ENCODE results near the gene ST3GAL3.

The ST3GAL3 gene

DNA sequence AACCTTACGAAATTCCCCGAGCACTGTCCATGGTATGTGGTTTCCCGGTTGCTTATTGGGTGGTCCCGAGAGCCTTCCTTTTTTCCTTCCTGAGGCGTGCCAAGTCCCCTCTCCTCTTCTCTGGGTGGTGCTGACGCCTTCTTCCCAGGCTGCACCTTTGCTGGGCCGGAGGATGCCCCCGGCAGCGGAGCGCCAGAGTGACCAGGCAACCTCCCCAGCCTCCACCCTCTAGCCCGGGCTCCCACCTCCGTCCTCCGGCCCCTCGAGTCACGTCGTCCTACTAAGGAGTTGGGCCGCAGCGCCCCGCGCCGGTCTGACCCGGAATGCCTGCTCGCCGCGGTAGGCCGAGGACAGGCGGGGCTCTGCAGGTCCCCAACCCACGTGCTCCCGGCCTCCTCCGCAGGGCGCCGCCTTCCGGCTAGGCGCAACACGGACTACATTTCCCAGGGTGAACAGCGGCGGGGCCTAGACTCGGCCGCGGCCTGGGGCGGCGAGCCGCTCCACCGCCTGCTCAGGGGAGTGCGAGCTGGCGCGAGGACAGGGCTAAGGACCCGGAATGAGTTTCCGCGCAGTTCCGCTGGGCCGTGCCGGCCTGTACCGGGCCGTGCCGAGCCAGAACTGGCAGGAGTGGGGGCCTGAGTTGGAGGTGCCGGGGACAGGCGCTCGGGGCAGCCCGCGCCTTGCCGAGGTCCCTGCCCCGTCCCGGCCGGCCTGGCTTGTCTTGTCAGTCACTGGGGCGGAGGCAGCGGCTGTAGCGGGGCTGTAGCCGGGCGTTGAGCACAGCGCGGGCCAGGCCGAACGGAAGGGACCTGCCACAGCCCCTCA, 239.1 kb downstream of the ST3GAL3 start, which contains the start of gene IPO13 (continued):
- TF ChIP-seq EGR2 (tag by site-specific recombination; IDR thresholded peaks at IDR 0.05; ENCODE audit: low read depth) (peak; percentile 92), PATZ1 (tag by site-specific recombination; IDR thresholded peaks at IDR 0.05) (peak; percentile 90), MEIS1 (CRISPR knock-in tag; IDR thresholded peaks at IDR 0.05; ENCODE audit: borderline replicate concordance) (no peak), GLI2 (tag by site-specific recombination; IDR thresholded peaks at IDR 0.05; ENCODE audit: borderline replicate concordance, low read depth) (no peak), ZNF24 (tag by site-specific recombination; IDR thresholded peaks at IDR 0.05) (peak; percentile 89), ZNF514 (tag by site-specific recombination; IDR thresholded peaks at IDR 0.05) (no peak), ZNF426 (tag by site-specific recombination; IDR thresholded peaks at IDR 0.05) (no peak), ZNF433 (tag by site-specific recombination; IDR thresholded peaks at IDR 0.05; ENCODE audit: low read depth) (no peak), KLF8 (tag by site-specific recombination; IDR thresholded peaks at IDR 0.05) (peak; percentile 97), ZSCAN16 (tag by site-specific recombination; IDR thresholded peaks at IDR 0.05) (no peak), ZBTB1 (tag by site-specific recombination; IDR thresholded peaks at IDR 0.05) (no peak), ZNF223 (tag by site-specific recombination; IDR thresholded peaks at IDR 0.05) (no peak), SCRT1 (tag by site-specific recombination; IDR thresholded peaks at IDR 0.05; ENCODE audit: borderline replicate concordance) (no peak), ZFHX2 (tag by site-specific recombination; conservative IDR thresholded peaks at IDR 0.05) (peak; percentile 94), ZNF521 (tag by site-specific recombination; IDR thresholded peaks at IDR 0.05) (no peak), KLF1 (tag by site-specific recombination; IDR thresholded peaks at IDR 0.05) (no peak; the same call in 1 of the 2 replicates), ZNF239 (tag by site-specific recombination; IDR thresholded peaks at IDR 0.05) (no peak; the same call in 1 of the 2 replicates), MZF1 (tag by site-specific recombination; IDR thresholded peaks at IDR 0.05; ENCODE audit: borderline replicate concordance) (no peak; the same call in 1 of the 2 replicates), ZNF366 (tag by site-specific recombination; conservative IDR thresholded peaks at IDR 0.05) (peak; percentile 85), ZNF449 (tag by site-specific recombination; IDR thresholded peaks at IDR 0.05) (no peak; the same call in 1 of the 2 replicates), ZNF830 (tag by site-specific recombination; IDR thresholded peaks at IDR 0.05; ENCODE audit: low read depth) (no peak)
- TF ChIP-seq, protein P1, sequence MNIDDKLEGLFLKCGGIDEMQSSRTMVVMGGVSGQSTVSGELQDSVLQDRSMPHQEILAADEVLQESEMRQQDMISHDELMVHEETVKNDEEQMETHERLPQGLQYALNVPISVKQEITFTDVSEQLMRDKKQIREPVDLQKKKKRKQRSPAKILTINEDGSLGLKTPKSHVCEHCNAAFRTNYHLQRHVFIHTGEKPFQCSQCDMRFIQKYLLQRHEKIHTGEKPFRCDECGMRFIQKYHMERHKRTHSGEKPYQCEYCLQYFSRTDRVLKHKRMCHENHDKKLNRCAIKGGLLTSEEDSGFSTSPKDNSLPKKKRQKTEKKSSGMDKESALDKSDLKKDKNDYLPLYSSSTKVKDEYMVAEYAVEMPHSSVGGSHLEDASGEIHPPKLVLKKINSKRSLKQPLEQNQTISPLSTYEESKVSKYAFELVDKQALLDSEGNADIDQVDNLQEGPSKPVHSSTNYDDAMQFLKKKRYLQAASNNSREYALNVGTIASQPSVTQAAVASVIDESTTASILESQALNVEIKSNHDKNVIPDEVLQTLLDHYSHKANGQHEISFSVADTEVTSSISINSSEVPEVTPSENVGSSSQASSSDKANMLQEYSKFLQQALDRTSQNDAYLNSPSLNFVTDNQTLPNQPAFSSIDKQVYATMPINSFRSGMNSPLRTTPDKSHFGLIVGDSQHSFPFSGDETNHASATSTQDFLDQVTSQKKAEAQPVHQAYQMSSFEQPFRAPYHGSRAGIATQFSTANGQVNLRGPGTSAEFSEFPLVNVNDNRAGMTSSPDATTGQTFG (tag by site-specific recombination; IDR thresholded peaks at IDR 0.05; ENCODE audit: borderline replicate concordance), result peak; percentile 81; the same call in 1 of the 2 replicates
- TF ChIP-seq, protein P2, sequence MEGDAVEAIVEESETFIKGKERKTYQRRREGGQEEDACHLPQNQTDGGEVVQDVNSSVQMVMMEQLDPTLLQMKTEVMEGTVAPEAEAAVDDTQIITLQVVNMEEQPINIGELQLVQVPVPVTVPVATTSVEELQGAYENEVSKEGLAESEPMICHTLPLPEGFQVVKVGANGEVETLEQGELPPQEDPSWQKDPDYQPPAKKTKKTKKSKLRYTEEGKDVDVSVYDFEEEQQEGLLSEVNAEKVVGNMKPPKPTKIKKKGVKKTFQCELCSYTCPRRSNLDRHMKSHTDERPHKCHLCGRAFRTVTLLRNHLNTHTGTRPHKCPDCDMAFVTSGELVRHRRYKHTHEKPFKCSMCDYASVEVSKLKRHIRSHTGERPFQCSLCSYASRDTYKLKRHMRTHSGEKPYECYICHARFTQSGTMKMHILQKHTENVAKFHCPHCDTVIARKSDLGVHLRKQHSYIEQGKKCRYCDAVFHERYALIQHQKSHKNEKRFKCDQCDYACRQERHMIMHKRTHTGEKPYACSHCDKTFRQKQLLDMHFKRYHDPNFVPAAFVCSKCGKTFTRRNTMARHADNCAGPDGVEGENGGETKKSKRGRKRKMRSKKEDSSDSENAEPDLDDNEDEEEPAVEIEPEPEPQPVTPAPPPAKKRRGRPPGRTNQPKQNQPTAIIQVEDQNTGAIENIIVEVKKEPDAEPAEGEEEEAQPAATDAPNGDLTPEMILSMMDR (tag by site-specific recombination; IDR thresholded peaks at IDR 0.05), result peak; percentile 100
- TF ChIP-seq, protein P3, sequence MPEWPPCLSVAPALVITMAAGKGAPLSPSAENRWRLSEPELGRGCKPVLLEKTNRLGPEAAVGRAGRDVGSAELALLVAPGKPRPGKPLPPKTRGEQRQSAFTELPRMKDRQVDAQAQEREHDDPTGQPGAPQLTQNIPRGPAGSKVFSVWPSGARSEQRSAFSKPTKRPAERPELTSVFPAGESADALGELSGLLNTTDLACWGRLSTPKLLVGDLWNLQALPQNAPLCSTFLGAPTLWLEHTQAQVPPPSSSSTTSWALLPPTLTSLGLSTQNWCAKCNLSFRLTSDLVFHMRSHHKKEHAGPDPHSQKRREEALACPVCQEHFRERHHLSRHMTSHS (tag by site-specific recombination; IDR thresholded peaks at IDR 0.05), result no peak
- TF ChIP-seq, protein P4, sequence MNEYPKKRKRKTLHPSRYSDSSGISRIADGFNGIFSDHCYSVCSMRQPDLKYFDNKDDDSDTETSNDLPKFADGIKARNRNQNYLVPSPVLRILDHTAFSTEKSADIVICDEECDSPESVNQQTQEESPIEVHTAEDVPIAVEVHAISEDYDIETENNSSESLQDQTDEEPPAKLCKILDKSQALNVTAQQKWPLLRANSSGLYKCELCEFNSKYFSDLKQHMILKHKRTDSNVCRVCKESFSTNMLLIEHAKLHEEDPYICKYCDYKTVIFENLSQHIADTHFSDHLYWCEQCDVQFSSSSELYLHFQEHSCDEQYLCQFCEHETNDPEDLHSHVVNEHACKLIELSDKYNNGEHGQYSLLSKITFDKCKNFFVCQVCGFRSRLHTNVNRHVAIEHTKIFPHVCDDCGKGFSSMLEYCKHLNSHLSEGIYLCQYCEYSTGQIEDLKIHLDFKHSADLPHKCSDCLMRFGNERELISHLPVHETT (tag by site-specific recombination; IDR thresholded peaks at IDR 0.05), result peak; percentile 87; the same call in 1 of the 2 replicates
- TF ChIP-seq, protein P5, sequence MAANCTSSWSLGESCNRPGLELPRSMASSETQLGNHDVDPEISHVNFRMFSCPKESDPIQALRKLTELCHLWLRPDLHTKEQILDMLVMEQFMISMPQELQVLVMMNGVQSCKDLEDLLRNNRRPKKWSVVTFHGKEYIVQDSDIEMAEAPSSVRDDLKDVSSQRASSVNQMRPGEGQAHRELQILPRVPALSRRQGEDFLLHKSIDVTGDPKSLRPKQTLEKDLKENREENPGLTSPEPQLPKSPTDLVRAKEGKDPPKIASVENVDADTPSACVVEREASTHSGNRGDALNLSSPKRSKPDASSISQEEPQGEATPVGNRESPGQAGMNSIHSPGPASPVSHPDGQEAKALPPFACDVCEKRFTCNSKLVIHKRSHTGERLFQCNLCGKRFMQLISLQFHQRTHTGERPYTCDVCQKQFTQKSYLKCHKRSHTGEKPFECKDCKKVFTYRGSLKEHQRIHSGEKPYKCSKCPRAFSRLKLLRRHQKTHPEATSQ (tag by site-specific recombination; IDR thresholded peaks at IDR 0.05), result 0 out of 2 replicates have a peak, but pooled peaks have one; percentile 50
